GM19463 (cell line): ENCODE measurements around the gene NOXO1.

Experiments used
- ATAC-seq: cut with Tn5 transposase; IDR thresholded peaks from one replicate; pipeline ENCODE4 v1.9.1; 2021; ENCODE audit warnings: mild to moderate bottlenecking, moderate library complexity; ENCODE audit not compliant: unreplicated experiment

The NOXO1 gene, protein sequence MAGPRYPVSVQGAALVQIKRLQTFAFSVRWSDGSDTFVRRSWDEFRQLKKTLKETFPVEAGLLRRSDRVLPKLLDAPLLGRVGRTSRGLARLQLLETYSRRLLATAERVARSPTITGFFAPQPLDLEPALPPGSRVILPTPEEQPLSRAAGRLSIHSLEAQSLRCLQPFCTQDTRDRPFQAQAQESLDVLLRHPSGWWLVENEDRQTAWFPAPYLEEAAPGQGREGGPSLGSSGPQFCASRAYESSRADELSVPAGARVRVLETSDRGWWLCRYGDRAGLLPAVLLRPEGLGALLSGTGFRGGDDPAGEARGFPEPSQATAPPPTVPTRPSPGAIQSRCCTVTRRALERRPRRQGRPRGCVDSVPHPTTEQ

DNA sequence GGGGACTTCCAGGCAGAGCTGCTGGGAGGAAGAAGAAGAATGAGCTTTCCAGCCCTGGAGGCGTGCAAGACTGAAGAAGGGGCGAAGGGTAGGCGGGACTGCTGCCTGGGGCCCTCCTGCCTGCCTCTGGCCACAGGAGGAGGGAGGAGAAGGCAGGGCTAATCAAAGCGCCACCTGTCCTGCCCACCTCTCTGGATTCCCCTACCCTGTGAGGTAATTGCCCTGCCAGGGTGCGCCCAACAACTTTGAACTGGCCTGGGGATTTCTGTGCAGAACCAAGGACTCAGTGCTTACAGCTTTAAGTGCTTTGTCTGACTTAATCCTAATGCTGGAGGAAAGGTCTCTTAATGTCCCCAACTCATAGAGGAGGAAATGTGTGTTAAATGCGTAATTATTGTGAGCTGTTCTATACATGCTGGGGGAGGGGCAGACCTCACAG lies at the start of gene NOXO1:
TSS of gene NOXO1 (minus strand) at position 72 of the 439 bp plus-strand sequence. CDS start 290 bp downstream, outside the sequence.
- ATAC-seq: no peak

DNA sequence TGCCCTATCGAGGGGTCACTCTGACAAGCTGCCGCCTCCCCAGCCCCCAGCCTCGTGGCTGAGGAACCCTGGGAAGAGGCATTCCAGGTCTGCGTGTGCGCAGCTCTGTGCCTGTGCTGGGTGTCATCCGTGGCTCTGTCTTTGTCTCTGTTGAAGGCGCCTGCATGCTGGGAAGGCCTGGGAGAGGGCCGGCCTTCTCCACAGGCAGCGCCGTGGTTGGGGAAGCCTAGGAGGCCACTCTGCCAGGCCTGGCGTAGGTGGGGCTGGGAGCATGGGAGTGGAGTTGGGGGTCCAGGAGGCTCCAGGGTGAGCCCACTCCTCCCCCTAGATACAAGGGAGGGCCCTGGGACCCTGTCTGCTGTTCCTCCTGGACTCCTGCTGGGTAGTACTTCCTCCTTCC lies 48.8 kb upstream of the NOXO1 start:
- ATAC-seq: no peak

DNA sequence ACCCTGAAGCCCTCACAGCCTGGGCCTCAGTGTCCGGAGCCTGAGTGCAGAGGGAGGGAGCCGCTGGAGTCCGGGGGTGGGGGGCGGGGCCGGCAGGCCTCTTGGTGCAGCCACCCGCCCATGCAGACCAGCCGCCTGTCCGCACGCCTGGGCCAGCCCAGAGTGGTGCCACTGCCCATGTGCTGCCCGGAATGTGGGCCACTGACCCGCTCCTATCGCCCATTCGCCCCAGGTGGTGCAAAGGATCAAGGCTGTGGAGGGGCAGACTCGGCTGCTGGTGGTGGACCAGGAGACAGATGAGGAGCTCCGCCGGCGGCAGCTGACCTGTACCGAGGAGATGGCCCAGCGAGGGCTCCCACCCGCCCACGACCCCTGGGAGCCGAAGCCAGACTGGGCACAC lies 48.1 kb upstream of the NOXO1 start:
- no peak for ATAC-seq

DNA sequence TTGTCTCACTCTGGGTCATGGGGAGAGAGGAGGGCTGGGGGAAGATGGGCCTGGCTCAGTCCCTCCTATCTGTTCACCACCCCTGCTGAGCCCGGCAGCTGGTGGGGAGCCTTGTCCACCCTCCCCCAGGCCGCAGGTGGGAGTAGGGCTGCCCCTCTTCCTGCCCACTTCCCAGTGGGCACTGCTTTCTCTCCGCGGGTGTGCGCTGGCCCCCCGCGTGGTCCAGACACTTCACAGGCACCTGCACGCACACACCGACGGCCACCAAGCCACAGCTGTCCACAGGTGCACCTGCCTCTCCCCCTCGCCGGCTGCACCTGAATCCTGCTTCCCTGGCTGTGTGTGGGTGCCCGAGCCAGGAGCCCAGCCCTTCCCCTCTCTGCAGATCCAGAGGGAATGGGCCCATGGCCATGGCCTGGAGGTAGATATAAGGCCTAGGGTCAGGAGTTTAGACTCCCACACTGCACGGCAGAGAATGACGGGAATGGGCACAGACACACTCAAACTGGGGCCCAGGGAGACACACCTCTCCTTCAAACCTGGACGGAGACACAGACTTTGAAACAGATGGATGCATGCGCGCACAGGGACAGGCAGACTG lies 47.5 kb upstream of the NOXO1 start:
- ATAC-seq: no peak

DNA sequence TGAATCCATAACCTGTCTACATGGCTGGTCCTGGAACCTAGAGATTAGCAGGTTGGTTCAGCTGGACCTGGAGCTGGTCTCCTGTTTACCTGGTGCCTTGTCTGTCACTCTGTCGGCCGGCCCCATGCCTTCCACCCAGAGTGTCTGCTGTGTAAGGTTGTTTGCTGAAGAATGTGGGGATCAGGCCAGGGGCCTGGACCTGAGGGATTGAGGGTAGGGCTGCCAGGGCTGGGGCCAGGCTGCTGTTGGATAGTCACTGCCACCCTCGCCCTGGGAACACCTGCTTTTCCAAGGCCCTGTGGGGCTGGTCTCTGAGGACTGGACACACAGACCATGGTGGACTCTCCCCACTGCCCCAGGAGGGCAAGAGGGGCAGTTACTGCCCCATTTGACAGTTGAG lies 46.9 kb upstream of the NOXO1 start:
- no peak for ATAC-seq

DNA sequence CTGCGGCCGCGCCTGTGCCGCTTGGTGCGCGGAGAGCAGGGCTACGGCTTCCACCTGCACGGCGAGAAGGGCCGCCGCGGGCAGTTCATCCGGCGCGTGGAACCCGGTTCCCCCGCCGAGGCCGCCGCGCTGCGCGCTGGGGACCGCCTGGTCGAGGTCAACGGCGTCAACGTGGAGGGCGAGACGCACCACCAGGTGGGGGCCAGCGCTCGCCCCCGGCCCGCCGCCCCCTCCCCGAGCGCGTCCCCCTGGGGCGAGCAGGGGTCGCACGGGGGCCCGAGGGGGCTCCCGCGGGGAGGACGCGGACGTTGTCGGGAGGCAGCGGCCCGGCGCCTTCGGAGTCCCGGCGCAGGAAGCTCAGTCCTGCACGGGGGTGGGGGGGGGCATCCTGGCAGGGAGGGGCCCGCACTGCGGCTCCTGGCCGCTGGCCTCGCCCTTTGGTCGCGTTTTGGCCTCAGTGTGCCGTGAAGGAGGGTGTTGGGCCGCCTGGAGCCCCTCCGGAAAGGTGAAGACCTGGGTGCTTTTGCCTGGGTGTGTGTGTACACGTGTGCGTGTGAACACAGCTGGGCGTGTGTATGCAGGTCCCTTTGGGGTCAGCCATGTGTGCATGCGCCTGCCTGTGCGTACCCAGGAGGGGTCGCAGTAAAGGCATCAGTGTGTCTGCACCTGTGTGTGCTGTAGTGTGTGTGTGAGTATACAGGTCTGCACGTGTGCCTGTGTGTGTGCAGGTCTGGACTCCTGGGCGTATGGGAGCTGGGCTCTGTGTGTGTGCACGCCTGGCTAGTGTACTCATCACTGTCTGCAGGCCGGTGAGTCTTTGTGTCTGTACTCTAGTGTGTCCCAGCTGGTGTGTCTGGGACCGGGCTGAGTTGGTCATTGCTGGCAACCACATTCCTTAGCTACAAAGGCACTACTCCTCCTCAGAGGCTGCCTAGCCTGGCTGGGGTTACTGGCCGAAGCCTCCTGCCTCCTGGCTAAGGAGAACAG lies 46.0 kb upstream of the NOXO1 start:
- no peak for ATAC-seq

DNA sequence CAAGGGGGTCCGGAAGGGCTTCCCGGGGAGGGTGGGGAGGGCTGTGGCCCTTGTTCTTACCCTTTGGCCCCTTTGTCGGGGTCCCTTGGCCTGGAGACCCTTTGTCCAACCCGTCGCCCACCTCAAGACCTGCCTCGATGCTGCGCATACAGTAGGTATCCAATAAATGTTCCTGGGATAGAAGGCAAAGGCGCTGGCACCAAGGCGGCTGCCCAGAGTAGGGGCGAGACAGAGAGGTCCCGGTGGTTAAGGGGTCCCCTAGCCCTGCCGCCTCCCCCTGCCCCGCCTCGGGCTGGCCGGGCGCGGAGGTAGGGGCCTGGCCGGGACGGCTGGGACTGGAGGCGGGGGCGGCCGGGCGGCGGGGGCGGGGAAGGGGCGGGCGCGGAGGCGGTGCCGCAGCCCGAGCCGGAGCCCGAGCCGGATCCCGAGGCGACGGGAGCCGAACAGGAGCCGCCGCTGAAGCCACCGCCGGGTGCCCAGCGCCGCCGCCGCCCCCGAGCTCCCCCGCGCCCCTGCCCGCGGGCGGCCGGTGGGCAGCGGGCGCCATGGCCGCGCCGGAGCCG lies 45.3 kb upstream of the NOXO1 start, which contains the start of gene NHERF2:
TSS of gene NHERF2 (plus strand) at position 442 of the 563 bp plus-strand sequence. CDS start at position 546, 104 bp downstream.
- no peak for ATAC-seq

DNA sequence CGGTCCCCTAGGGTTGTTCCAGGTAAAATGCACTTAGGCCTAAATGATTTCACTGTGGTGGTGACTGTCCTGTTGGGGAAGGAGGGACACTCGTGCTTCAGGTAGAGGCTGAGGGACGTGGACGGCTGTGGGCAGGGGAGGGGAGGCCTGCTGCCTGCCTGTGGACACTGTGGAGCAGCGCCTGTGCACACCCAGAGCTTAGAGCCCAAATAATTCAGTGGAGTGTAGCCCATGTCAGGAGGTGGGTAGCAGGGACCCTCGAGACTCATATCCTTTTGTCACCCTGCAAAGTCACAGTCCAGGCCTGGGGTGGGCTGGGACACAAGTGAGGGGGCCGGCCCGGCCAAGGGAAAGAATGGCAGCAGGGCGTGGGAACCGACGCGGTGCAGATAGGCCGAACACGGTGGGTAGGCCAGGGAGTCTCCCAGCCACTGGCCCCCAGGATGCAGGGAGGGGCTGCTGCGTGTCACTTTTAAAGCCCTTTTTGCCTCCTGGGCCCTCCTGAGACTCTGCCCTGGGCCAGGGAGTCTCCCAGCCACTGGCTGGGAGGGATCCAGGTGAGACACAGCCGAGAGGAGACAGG lies 44.7 kb upstream of the NOXO1 start:
- ATAC-seq: no peak

DNA sequence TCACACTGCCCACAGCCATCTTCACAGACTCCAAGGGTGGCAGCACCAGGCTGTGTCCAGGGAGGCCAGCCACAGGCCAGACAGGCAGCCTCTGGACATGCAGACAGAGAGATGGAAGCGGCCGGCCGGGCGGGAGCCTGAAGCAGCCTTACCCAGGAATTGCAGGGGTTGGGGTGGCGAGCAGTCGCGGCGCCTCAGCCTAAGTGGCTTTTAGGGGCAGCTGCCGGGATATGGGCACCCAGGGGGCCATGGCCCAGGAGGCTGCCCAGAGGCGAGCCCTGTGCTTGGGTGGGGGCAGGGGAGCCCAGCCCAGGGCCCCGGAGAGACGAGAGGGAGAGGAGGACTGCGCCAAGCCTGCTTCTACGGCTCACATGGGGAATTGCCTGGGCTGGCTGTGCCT lies 44.0 kb upstream of the NOXO1 start:
- no peak for ATAC-seq

DNA sequence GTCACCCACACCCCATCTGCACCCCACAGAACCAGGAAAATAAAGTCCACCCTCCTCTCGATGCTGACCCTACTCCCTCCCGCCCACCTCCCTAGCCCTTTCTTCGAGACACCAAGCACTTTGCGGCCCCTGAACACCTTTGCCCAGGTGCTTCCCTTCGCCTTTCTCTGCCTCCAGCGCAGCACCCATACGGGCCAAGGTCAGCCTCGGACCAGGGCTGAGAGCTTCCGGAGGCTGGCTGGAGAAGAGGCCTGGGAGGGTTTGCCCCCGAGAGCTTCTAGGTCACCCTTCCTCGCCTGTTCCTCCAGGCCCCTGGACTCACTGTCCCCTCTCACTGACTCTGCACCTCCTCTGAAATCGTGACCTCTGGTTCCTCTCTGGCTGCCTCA lies 42.8 kb upstream of the NOXO1 start:
- no peak for ATAC-seq

DNA sequence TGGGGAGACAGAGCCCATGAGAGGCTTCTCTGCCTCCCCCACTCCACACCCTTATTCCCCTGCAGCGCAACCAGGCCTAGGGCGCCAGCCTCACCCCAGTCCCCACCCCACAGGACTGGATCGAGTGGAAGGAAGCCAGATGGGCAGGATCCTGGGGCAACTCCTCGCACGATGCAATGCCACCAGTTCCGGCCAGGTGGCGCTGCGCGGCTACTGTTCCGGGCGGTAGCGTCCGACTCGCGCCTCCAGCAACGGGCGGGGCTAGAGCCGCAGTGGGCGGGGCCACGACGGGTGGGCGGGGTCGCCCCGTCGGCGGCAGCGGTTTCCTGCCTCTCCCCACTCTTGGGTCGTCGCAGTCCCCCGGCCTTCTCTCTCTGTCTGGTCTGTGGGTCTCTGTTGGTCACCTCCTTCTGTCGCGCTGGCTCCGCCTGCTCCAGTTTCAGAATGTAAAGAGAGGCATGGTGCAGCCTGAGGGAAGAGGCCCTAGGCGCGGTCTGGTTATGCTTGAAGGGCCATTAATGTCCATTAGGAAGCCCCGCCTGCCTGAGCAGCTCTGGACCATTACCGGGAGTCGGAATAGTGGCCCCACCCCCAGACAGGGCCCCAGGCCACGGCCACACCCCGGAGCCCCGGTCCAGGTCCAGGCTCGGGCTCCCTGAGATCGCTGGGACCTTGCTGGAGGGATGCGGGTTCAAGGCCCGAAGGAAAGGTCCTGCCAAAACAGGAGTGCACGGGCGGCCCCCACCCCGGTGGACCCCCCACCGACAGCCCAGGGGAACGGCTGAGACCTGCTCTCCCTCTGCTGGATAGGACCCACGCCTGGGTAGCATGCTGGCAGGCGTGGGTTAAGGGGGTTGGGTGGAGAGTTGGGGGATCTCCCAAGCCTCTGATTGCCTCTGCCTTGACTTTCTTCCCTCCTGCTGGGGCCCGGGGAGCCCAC lies 42.1 kb upstream of the NOXO1 start:
- peak; percentile 65 for ATAC-seq

DNA sequence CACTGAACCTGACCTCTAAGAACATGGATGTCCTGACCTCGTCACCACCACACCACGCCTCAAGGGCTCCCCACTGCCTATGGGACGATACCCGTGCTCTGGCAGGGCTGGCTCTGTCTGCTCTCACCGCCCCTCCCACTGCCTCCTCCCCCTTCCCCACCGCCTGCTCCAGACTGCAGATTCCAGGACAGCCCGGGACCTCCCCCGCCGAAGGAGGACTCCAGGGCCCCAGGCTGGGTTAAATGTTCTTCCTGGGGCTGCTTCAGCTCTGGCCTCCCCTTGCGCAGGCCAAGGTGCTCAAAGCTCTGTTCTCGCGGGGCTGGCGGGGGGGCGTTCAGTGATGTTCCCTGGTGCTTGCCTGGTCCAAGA lies 41.4 kb upstream of the NOXO1 start:
- no peak for ATAC-seq

DNA sequence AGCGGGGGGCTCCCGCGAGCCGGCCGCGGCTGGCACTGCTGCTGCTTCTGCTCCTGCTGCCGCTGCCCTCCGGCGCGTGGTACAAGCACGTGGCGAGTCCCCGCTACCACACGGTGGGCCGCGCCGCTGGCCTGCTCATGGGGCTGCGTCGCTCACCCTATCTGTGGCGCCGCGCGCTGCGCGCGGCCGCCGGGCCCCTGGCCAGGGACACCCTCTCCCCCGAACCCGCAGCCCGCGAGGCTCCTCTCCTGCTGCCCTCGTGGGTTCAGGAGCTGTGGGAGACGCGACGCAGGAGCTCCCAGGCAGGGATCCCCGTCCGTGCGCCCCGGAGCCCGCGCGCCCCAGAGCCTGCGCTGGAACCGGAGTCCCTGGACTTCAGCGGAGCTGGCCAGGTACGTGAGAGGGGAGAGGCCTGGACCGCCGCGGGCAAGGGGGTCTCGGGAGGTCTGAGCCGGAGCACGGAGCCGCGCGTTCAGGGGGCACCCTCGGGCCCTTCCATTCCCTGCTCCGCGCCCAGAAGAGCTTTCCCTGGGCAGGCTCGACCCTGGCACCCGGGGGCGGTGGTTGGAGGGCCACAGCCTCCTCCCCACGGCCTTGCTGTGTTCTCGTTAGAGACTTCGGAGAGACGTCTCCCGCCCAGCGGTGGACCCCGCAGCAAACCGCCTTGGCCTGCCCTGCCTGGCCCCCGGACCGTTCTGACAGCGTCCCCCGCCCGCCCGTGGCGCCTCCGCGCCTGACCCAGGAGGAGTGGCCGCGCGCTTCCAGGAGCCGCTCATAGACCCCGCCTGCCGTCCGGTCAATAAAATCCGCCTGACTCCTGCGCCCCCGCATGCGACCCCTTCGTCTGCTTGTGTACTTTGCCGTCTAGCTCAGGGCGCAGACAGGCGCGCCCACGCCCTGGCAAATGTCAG lies 38.9 kb upstream of the NOXO1 start:
- no peak for ATAC-seq

DNA sequence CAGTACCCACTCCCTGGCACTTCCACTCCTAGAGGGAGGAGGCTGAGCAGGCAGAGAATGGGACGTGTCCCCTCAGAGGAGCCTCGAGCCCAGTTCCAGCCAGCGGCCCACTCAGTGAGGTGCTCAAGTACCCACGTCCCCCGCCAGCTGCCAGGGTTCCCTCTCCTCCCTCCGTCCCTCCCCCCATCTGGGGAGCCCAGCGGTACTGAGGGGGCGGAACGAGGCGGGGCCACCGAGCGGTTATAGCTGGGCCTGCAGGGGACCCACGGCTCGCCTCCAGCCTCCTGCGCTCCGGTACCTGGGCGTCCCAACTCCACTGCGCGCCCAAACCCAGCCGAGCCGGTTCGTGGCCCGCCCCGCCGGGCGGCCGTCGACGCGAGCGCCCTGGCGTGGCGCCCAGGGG lies 38.2 kb upstream of the NOXO1 start, which contains the start of gene NPW:
TSS of gene NPW (plus strand) at position 268 of the 403 bp plus-strand sequence.
- no peak for ATAC-seq

DNA sequence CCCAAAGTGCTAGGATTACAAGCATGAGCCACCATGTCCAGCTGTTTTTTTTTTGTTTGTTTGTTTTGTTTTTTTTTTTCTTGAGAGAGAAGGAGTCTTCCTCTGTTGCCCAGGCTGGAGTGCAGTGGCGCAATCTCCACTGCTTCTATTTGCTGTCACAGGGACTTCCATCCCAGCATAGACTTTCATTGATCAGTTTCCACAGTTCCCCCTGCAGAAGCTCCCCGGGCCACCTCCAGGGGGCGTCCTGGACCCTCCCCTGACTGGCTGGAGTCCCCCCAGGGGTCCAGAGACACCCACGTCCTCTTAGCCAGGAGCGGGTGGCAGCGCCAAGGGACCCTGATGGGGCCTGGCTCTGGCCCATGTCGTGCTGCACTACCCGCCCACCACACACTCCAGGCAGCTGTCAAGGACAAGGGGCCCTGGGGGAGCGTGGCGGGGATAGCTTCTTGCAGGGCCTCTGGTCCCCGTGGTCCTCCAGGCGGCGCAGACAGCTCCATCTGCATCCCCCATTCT lies 35.2 kb upstream of the NOXO1 start:
- ATAC-seq: no peak

DNA sequence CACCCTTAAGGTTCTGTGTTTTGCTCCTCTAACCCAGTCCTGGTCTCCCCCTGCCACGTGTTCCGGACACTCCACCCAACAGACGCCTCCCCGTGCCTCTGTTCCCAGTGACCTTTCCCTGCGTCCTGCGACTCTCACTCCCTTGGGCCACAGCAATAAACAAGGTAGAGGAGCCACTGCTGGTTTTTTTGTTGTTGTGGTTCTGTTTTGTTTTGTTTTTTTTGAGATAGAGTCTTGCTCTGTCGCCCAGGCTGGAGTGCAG lies 34.6 kb upstream of the NOXO1 start:
- no peak for ATAC-seq

DNA sequence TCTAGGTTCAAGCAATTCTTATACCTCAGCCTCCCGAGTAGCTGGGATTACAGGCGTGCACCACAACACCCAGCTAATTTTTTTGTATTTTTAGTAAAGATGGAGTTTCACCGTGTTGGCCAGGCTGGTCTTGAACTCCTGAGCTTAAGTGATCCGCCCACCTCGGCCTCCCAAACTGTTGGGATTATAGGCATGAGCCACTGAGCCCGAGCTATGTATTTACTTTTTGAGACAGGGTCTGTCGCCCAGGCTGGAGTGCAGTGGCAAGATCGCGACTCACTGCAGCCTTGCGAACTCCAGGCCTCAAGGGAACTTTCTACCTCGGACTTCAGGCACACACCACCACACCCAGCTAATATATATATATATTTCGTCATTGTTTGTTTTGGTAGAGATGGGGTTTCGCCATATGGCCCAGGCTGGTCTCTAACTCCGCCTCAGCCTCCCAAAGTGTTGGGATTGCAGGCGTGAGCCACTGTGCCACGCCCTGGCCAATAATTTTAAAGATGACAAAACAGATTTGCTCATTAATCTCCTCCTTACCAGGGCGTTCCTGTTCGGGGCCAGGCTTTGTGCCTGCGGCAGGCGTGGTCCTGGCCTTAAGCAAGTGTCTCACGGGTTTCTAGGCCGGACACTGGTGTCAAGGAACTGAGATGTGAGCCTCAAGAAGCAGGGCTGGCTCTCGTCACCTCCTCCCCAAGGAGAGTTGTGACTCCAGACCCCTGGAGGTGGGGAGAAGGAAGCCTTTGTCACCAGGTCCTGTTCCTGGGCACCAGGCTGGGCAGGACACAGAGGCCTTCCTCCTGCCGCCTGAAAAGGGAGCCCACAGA lies 34.1 kb upstream of the NOXO1 start:
- ATAC-seq: no peak

DNA sequence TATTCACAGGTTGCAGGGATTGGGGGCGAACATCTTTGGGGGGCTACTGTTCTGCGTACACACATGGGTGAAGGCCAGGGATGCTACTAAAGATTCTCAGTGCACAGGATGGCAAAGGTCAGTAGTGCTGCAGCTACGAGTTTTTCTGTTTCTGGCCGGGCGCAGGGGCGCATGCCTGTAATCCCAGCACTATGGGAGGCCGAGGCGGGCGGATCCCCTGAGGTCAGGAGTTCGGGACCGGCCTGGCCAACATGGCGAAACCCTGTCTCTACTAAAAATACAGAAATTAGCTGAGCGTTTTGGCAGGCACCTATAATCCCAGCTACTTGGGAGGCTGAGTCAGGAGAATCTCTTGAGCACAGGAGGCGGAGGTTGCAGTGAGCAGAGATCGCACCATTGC lies 32.3 kb upstream of the NOXO1 start:
- ATAC-seq: no peak
